ENCODE results near the gene CENPF.
"Not testable (repeated sequence)": the region's sequence is repeated elsewhere in the genome, so short reads cannot be mapped to it uniquely, and the experiment has no call there.

CENPF gene

GRCh38 chr1:214609692-214610091 lies 6.7 kb downstream of the CENPF start:
- DNase-seq (ENCODE audit: insufficient read length) (no peak), FAIRE-seq (no peak)
- TF ChIP-seq POLR2A (IDR thresholded peaks at IDR 0.05; ENCODE audit: low read depth, low read length) (no peak), TAF1 (IDR thresholded peaks at IDR 0.05; ENCODE audit: borderline replicate concordance, low read depth, low read length) (no peak), POLR2AphosphoS5 (IDR thresholded peaks at IDR 0.05; ENCODE audit: low read depth, low read length) (no peak)

DNA sequence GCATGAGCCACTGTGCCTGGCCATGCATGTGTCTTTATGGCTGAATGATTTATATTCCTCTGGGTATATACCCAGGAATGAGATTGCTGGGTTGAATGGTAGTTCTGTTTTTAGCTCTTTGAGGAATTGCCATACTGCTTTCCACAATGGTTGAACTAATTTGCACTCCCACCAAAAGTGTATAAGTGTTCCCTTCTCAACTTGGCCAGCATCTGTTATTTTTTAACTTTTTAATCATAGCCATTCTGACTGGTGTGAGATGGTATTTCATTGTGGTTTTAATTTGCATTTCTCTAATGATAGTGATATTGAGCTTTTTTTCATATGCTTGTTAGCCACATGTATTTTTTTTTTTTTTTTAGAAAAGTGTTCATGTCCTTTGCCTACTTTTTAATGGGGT lies 7.1 kb downstream of the CENPF start:
- FAIRE-seq; DNase-seq (ENCODE audit: insufficient read length): not testable (repeated sequence)

- DNase-seq (ENCODE audit: insufficient read length), result no peak
- no peak for TF ChIP-seq TAF1 (IDR thresholded peaks at IDR 0.05; ENCODE audit: borderline replicate concordance, low read depth, low read length)
- TF ChIP-seq POLR2AphosphoS5 (IDR thresholded peaks at IDR 0.05; ENCODE audit: low read depth, low read length), result no peak
- TF ChIP-seq POLR2A (IDR thresholded peaks at IDR 0.05; ENCODE audit: low read depth, low read length), result no peak
- no peak for FAIRE-seq
These were observed 12.1 kb downstream of the CENPF start for GRCh38 chr1:214615109-214615508.

DNA sequence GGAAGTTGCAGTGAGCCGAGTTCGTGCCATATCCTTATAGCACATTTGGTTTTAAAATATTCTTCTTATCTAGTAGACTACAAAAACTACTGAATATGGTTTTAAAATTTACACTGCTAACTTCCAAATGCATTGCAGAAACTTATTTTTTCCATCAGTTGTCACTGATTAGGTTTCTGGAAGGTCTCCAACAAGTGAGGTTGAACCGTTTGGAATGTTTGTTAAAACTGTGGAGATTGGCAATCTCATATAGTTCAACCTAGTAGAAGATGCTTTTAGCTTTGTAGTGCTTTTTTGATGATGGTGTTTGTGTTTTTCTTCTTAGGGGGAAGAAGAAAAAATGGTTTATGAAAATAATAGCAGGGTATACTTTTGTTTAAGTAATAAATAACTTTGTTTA lies 12.9 kb downstream of the CENPF start:
- TF ChIP-seq POLR2AphosphoS5 (IDR thresholded peaks at IDR 0.05; ENCODE audit: low read depth, low read length) (no peak), POLR2A (IDR thresholded peaks at IDR 0.05; ENCODE audit: low read depth, low read length) (no peak), TAF1 (IDR thresholded peaks at IDR 0.05; ENCODE audit: borderline replicate concordance, low read depth, low read length) (no peak)
- FAIRE-seq, result no peak
- no peak for DNase-seq (ENCODE audit: insufficient read length)

DNA sequence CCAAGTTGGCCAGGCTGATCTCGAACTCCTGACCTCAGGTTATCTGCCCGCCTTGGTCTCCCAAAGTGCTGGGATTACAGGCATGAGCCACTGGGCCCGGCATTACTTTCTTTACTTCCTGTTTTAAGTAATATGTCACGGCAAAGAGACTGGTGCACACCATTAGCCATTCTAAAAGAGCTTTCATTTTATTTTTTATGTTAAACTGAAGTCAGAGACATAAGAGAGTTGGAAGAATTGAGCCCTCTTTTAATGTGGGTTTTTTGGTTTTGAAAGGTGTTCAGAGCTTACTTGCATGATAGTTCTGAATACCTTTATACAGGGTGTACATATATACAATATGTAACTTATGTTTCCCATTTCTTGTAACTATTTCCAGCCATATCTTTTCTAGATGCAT lies 14.3 kb downstream of the CENPF start:
- DNase-seq (ENCODE audit: insufficient read length), result no peak
- TF ChIP-seq POLR2A (IDR thresholded peaks at IDR 0.05; ENCODE audit: low read depth, low read length) (no peak), TAF1 (IDR thresholded peaks at IDR 0.05; ENCODE audit: borderline replicate concordance, low read depth, low read length) (no peak), POLR2AphosphoS5 (IDR thresholded peaks at IDR 0.05; ENCODE audit: low read depth, low read length) (no peak)
- FAIRE-seq, result no peak

GRCh38 chr1:214617843-214618242 lies 14.8 kb downstream of the CENPF start:
- FAIRE-seq (no peak), DNase-seq (ENCODE audit: insufficient read length) (no peak)
- TF ChIP-seq POLR2A (IDR thresholded peaks at IDR 0.05; ENCODE audit: low read depth, low read length), result no peak
- TF ChIP-seq TAF1 (IDR thresholded peaks at IDR 0.05; ENCODE audit: borderline replicate concordance, low read depth, low read length), result no peak
- TF ChIP-seq POLR2AphosphoS5 (IDR thresholded peaks at IDR 0.05; ENCODE audit: low read depth, low read length), result no peak

- FAIRE-seq (no peak), DNase-seq (ENCODE audit: insufficient read length) (no peak)
- no peak for TF ChIP-seq POLR2A (IDR thresholded peaks at IDR 0.05; ENCODE audit: low read depth, low read length)
- no peak for TF ChIP-seq POLR2AphosphoS5 (IDR thresholded peaks at IDR 0.05; ENCODE audit: low read depth, low read length)
- TF ChIP-seq TAF1 (IDR thresholded peaks at IDR 0.05; ENCODE audit: borderline replicate concordance, low read depth, low read length), result no peak
These were observed 18.2 kb downstream of the CENPF start for GRCh38 chr1:214621236-214621635.

DNA sequence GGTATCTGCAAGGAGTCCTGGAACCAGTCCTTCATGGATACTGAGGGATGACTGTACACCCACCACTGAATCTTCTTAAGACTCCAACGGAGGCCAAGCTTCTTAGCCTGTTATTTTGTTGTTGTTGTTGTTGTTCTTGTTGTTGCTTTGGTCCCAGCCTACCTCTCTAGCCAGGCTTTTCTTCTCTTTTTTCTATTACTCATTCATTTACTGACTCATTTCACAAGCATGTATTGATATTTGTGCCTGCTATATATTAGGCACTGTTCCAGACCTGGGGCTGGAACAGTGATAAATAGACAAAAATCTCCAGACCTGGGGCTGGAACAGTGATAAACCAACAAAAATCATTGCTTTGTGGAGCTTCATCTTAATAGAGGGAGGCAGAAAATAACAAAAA lies 20.4 kb downstream of the CENPF start:
- DNase-seq (ENCODE audit: insufficient read length), result no peak
- TF ChIP-seq POLR2AphosphoS5 (IDR thresholded peaks at IDR 0.05; ENCODE audit: low read depth, low read length) (no peak), TAF1 (IDR thresholded peaks at IDR 0.05; ENCODE audit: borderline replicate concordance, low read depth, low read length) (no peak), POLR2A (IDR thresholded peaks at IDR 0.05; ENCODE audit: low read depth, low read length) (no peak)
- no peak for FAIRE-seq

DNA sequence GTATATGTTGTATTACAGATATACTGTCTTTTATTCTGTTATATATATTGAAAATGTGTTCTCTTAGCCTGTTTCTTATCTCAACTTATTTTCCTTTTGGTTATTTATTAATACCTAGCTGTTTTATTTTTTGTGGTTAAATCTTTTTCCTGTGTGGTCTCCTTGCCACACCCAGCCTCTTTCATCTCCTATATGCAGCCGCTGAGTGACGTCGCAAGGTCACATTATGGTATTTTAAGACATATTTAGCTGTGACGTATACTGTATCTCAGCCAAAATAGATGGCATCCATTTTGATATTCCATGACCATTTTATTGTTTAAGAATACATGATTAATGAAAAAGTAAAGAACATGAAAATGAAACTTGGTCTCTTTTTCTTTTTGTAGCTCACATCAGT lies 29.1 kb downstream of the CENPF start:
- DNase-seq (ENCODE audit: insufficient read length), result no peak

GRCh38 chr1:214633686-214634085 lies 30.7 kb downstream of the CENPF start:
- FAIRE-seq (no peak), DNase-seq (ENCODE audit: insufficient read length) (no peak)
- no peak for TF ChIP-seq POLR2AphosphoS5 (IDR thresholded peaks at IDR 0.05; ENCODE audit: low read depth, low read length)
- TF ChIP-seq TAF1 (IDR thresholded peaks at IDR 0.05; ENCODE audit: borderline replicate concordance, low read depth, low read length), result no peak
- no peak for TF ChIP-seq POLR2A (IDR thresholded peaks at IDR 0.05; ENCODE audit: low read depth, low read length)

More for the DNA sequence above, 29.1 kb downstream of the CENPF start:
- TF ChIP-seq POLR2AphosphoS5 (IDR thresholded peaks at IDR 0.05; ENCODE audit: low read depth, low read length) (no peak), TAF1 (IDR thresholded peaks at IDR 0.05; ENCODE audit: borderline replicate concordance, low read depth, low read length) (no peak), POLR2A (IDR thresholded peaks at IDR 0.05; ENCODE audit: low read depth, low read length) (no peak)
- no peak for FAIRE-seq

GRCh38 chr1:214634267-214634666 lies 31.3 kb downstream of the CENPF start:
- no peak for FAIRE-seq
- TF ChIP-seq POLR2AphosphoS5 (IDR thresholded peaks at IDR 0.05; ENCODE audit: low read depth, low read length) (no peak), TAF1 (IDR thresholded peaks at IDR 0.05; ENCODE audit: borderline replicate concordance, low read depth, low read length) (no peak), POLR2A (IDR thresholded peaks at IDR 0.05; ENCODE audit: low read depth, low read length) (no peak)

DNA sequence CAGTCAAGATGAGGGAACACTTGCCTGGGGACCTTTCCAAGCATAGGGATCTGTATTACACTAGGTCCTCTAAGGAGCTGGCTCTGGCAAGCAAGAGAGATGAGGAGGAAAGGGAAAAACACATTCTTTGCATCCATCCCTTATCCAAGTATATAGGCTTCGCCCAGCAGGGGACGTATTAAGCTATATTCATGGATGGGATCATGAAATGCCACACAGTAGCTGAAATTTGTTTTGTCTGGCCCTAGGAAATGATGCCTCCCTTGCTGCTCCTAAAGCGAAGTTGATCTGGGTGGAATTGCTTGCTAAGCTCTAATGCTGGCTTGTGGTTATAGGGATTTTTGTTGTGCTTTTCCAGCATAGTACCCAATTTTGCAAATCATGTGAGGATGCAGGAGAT lies 32.1 kb downstream of the CENPF start:
- DNase-seq (ENCODE audit: insufficient read length), result no peak
- TF ChIP-seq TAF1 (IDR thresholded peaks at IDR 0.05; ENCODE audit: borderline replicate concordance, low read depth, low read length) (no peak), POLR2AphosphoS5 (IDR thresholded peaks at IDR 0.05; ENCODE audit: low read depth, low read length) (no peak), POLR2A (IDR thresholded peaks at IDR 0.05; ENCODE audit: low read depth, low read length) (no peak)
- FAIRE-seq, result no peak

More at GRCh38 chr1:214634267-214634666, 31.3 kb downstream of the CENPF start:
- no peak for DNase-seq (ENCODE audit: insufficient read length)

DNA sequence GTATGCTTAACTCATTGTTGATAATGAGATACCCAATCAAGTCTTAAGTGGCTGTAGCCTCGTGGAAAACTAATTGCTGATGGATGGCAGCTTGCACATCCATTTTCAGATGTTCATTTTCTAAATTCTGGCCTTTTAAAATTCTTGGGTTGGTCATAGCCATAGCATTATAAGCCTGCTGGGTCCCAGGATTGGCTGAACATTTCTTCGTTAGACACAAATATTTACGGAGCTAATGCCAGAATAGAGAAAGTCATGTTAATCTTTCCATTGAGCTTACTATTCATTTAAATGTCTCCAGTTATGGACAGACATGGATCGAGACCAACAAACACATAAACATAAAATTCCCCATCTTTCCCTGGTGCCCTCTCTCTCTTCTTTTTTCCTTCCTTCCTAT lies 32.5 kb downstream of the CENPF start:
- TF ChIP-seq TAF1 (IDR thresholded peaks at IDR 0.05; ENCODE audit: borderline replicate concordance, low read depth, low read length), result no peak
- TF ChIP-seq POLR2A (IDR thresholded peaks at IDR 0.05; ENCODE audit: low read depth, low read length), result no peak
- no peak for TF ChIP-seq POLR2AphosphoS5 (IDR thresholded peaks at IDR 0.05; ENCODE audit: low read depth, low read length)
- DNase-seq (ENCODE audit: insufficient read length), result no peak
- FAIRE-seq, result no peak
